ENCODE results near the gene FRMD3.

Gene FRMD3

DNA sequence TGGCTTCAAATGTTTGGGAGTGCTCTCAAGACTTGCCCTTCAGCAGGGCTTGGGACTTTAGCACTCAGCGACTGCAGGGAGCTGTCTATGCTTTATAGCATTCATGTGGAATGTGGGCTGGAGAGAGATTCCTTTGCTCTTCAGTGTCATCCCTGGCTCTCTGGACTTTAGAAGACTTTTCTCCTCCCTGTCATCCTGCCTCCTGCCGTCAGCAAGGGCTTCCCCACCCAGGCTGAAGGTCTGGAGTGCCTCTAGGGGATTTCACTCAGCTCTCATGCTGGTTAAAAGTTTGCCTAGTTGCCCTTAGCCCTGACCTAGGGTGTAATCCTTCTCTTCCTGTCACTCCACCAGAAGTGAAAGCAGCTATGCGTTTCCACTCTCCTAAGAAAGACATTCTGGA, 210.9 kb downstream of the FRMD3 start:
- no peak for DNase-seq

DNA sequence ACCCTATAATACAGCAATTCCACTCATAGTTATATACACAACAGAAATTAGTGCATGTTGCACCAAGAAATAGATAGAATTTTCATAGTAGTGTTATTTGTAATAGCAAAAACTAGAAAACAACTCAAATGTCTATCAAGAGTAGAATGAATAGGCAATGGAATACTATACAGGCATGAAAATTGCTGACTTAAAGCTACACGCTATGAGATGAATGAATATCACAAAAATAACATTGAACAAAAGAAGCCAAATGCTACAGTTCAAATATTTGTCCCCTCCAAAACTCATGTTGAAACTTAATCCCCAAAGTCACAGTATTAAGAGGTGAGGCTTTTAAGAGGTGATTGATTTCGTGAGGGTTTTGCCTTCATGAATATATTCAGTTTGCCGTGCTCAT, 215.1 kb downstream of the FRMD3 start:
- DNase-seq, result no peak

DNA sequence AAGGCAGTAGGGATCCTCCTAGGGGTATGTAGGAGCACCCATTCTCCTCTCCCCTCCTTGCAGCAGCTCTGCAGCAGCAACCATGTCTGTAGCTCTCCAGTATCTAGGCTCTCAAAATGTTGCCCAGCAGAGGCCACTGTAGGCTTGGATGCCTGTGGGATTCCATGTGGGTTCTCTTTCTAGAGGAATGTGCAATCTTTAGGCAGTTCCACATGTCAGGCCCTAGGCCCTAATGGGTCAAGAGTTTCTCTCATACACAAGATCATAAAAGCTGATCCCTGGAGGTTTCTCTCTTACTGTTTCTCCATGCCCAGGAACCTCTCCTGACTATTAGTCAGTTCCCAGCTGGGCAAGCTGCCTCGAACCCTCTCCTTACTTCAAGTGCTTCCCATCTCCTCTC, 215.8 kb downstream of the FRMD3 start:
- no peak for DNase-seq

DNA sequence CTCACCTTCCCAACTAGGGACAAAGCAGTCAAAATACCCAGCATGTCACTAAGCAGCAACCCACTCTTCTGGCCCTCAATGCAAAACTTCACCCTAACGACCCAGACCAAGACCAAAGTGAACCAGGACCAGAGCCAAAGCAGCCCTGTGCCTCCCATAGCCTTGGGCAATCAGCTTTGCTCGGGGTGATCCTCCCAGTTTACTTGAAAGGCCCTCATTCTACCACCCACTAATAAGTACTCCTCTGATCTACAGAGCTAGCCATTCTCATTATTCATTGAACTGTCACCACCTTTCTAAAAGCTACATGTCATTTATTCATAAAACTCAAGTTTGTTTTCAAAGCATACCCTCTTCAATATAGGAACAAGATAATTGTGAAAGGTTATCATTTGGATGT, 221.0 kb downstream of the FRMD3 start:
- no peak for DNase-seq

- DNase-seq, result no peak
Observed at GRCh38 chr9:83315649-83316048, 222.6 kb downstream of the FRMD3 start.

GRCh38 chr9:83313781-83314180, 224.4 kb downstream of the FRMD3 start:
- DNase-seq, result no peak

- no peak for DNase-seq
Observed at GRCh38 chr9:83312537-83312936, 225.7 kb downstream of the FRMD3 start.

- DNase-seq, result no peak
Observed at GRCh38 chr9:83307066-83307724, 231.0 kb downstream of the FRMD3 start.

GRCh38 chr9:83304686-83305085, 233.5 kb downstream of the FRMD3 start:
- DNase-seq, result no peak

DNA sequence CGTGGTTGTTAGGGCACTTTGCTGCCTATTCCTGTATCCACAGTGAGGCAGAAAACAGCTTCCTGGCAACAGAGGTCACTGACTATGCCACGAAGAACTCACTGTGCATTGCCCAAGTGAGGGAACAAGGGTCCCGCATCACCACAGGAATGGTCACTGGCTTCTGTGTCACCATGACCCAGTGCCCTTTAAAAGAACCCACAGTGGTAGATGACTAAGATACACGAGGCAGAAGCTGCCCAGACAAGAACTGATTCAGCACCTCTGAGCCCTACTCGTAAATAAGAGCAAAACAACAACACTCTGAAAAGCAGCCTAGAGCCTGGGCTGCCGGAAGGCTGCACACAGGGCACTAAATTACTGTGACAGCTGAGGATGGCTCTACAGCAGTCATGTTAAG, 238.6 kb downstream of the FRMD3 start:
- DNase-seq, result no peak

- no peak for DNase-seq
Observed at GRCh38 chr9:83299094-83299493, 239.1 kb downstream of the FRMD3 start.

DNA sequence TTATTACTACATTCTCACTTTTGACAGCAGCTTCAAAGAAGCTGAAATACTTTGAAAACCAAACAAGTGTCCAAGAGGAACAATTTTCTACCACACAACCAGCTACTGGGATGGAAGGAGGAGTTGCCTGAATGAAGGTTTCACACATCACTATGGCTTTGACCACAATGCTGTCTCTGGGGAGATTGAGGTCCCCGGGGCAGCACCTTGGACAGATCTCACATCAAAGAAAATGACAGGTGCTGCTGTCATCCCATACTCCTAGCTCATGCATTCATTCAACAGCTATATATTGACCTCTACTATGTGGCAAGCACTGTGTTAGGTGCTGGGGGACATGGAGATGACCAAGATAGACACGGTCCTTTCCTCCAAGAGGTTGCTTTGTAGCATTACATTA, 242.1 kb downstream of the FRMD3 start:
- no peak for DNase-seq

DNA sequence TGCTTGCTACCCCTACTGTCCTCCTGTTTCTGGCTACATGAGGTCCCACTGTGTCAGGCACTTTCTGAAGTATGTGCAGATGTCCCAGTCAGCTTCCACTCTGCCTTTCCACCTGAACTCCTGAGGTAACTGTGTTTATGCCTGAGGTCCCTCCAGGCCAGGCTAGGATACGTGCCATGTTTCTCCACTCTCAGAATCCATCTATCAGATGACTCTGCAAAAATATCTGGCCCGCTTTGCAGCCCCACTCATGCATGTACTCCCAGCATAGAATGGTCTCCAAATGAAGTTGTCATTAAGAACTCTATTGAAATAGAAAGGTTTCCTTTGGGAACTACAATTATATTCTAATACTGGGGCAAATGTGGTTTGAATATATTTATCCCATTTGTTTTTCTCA, 243.4 kb downstream of the FRMD3 start:
- no peak for DNase-seq

DNA sequence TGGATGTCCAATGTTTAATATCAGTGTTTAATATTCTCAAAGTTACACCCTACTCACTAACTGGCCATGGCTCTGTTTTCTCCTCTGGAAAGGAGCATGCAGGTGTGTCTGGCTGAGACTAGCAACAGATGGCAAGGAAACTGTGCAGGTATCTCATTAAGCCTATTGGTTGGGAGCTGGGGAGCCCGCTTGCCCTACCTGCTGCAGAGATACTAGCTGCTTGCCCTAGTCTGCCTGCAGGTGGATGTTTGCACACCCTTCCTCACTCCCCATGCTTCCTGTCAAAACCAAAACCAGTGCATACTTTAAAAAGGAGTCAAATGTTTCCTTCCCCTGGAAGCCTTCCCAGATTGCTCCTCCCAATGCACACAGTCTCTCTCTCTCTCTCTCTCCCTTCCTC, 247.0 kb downstream of the FRMD3 start:
- DNase-seq, result no peak

- DNase-seq, result no peak
Observed at GRCh38 chr9:83290692-83291091, 247.5 kb downstream of the FRMD3 start.

DNA sequence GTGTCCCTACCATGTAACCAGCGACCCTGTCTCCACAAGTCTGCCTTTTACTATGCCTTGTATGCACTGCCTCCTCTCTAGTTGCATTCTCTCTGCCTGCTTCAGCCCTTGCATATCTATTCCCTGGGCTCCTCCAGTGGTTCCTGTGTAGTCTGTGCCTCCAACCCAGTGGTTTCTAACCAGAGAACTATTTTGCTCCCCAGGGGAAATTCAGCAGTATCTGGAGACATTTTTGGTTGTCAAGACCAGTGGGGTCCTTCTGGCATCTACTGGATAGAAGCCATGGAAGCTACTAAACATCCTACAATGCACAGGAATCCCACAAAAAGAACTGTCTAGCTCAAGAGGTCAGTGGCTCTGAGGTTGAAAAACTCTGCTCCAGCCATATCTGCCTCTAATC, 251.2 kb downstream of the FRMD3 start:
- no peak for DNase-seq

- DNase-seq, result no peak
Observed at GRCh38 chr9:83285445-83286225, 252.6 kb downstream of the FRMD3 start.

DNA sequence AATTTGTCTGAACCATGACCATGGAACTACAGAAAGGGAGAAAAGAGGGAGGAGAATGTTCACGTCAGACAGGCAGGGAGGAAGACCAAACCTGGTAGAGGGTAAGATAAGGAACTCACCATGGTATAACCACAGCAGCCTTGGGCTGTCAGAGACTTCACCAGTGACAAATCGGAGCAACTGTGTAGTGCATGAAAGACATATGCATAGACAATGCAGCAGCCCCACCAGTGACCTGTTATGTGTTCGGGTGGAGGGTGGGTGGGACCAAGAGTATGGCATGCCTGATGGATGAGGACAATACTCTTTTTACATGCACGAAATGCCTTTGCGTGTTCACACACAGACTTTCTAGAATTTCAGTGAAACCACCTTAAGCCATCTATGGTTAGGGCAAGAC, 253.5 kb downstream of the FRMD3 start:
- no peak for DNase-seq

DNA sequence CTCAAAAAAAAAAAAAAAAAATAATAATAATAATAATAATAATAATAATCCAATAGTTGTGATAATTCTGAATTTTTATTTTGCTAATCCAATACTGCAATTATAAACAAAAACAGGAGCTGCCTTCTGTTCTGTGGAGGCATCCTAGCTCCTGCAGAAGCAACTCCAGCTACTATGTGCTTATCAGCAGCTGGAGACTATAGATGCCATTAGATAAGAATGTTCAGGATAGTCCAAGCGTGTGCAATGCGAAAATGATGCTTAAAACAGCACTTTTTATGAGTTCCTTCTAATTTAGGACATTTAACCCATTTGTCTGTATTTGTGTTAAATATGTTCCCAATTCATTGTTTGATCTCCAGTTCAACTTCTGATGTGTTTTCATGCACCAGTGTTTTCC, 254.7 kb downstream of the FRMD3 start:
- DNase-seq, result no peak

GRCh38 chr9:83281306-83282255, 256.6 kb downstream of the FRMD3 start:
- no peak for DNase-seq

DNA sequence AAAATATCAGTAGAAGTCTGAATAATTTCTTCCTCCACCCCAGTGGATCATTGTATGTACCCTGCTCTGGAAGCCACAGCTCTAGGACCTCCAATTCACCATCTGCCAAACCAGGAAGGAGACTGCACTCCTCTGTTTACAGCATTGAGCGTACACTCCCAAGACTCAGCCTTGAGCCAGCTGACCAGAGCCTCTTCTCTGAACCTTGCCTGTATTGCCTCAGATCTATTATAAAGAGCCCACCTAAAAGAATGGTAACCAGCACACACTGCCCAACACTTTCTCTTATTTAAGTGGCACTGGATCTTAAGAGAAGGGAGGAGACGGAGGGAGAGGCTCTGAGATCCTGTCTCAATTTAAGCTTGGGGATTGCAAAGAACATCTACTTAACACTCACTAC, 257.4 kb downstream of the FRMD3 start:
- no peak for DNase-seq

- no peak for DNase-seq
Observed at GRCh38 chr9:83280268-83280667, 257.9 kb downstream of the FRMD3 start.

- no peak for DNase-seq
Observed at GRCh38 chr9:83274787-83275186, 263.4 kb downstream of the FRMD3 start.

- no peak for DNase-seq
Observed at GRCh38 chr9:83271665-83272071, 266.5 kb downstream of the FRMD3 start.
